Measurements from ENCODE around the gene DUSP6. TPM values are rescaled to one million over a fixed set of nuclear protein-coding genes. Genes with fewer than 3 reads are reported as not detected.

The DUSP6 gene
- total RNA-seq, 2 donors from 2014 or later, result 30.6 to 36.2 TPM

GRCh38 chr12:89335452-89336244 lies 16.7 kb downstream of the DUSP6 start:
- no peak overlapping the region for H3K27ac ChIP-seq
- no peak overlapping the region for H3K4me3 ChIP-seq
- no peaks in the 10 kb centered on the region for H3K9me3 ChIP-seq
- no peak for DNase-seq (ENCODE audit: low spot score)
- H3K4me1 ChIP-seq (replicated peaks), result no peaks in the 10 kb centered on the region
- H3K27me3 ChIP-seq (replicated peaks; ENCODE audit: insufficient read depth), result no peaks in the 10 kb centered on the region
- H3K36me3 ChIP-seq, result no peaks in the 10 kb centered on the region
- 78% methylated on average over 5 of the region's 5 CpGs for WGBS
- TF ChIP-seq POLR2AphosphoS5 (IDR thresholded peaks at IDR 0.05) (no peak), POLR2A (IDR thresholded peaks at IDR 0.05) (no peak), CTCF (IDR thresholded peaks at IDR 0.05) (no peak)
- intact Hi-C loops (cut with DNase I), result no loop called here

GRCh38 chr12:89334548-89335169 lies 17.6 kb downstream of the DUSP6 start:
- intact Hi-C loops (cut with DNase I), result no loop called here
- Histone ChIP-seq H3K27me3 (replicated peaks; ENCODE audit: insufficient read depth) (no peaks in the 10 kb centered on the region), H3K4me3 (no peak overlapping the region), H3K4me1 (replicated peaks) (no peaks in the 10 kb centered on the region), H3K36me3 (no peaks in the 10 kb centered on the region), H3K9me3 (no peaks in the 10 kb centered on the region), H3K27ac (no peak overlapping the region)
- no peak for DNase-seq (ENCODE audit: low spot score)
- WGBS, result 77% methylated on average over 5 of the region's 5 CpGs
- TF ChIP-seq CTCF (IDR thresholded peaks at IDR 0.05), result no peak
- no peak for TF ChIP-seq POLR2AphosphoS5 (IDR thresholded peaks at IDR 0.05)
- no peak for TF ChIP-seq POLR2A (IDR thresholded peaks at IDR 0.05)

- no peaks in the 10 kb centered on the region for H3K9me3 ChIP-seq
- H3K36me3 ChIP-seq, result no peaks in the 10 kb centered on the region
- 74% methylated on average over 4 of the region's 4 CpGs for WGBS
- no peaks in the 10 kb centered on the region for H3K4me1 ChIP-seq (replicated peaks)
- H3K27ac ChIP-seq, result no peak overlapping the region
- TF ChIP-seq CTCF (IDR thresholded peaks at IDR 0.05) (no peak), POLR2A (IDR thresholded peaks at IDR 0.05) (no peak), POLR2AphosphoS5 (IDR thresholded peaks at IDR 0.05) (no peak)
- H3K4me3 ChIP-seq, result no peak overlapping the region
- intact Hi-C loops (cut with DNase I), result no loop called here
- no peaks in the 10 kb centered on the region for H3K27me3 ChIP-seq (replicated peaks; ENCODE audit: insufficient read depth)
- DNase-seq (ENCODE audit: low spot score), result no peak
Measured at GRCh38 chr12:89333564-89334252, 18.6 kb downstream of the DUSP6 start.

GRCh38 chr12:89328151-89329030 lies 23.9 kb downstream of the DUSP6 start:
- H3K36me3 ChIP-seq, result no peaks in the 10 kb centered on the region
- intact Hi-C loops (cut with DNase I), result no loop called here
- WGBS, result 80% methylated on average over 9 of the region's 9 CpGs
- H3K27me3 ChIP-seq (replicated peaks; ENCODE audit: insufficient read depth), result no peaks in the 10 kb centered on the region
- no peak for DNase-seq (ENCODE audit: low spot score)
- H3K9me3 ChIP-seq, result no peaks in the 10 kb centered on the region
- no peak overlapping the region for H3K4me3 ChIP-seq
- TF ChIP-seq CTCF (IDR thresholded peaks at IDR 0.05) (no peak), POLR2A (IDR thresholded peaks at IDR 0.05) (no peak), POLR2AphosphoS5 (IDR thresholded peaks at IDR 0.05) (no peak)
- no peak overlapping the region for H3K27ac ChIP-seq
- no peaks in the 10 kb centered on the region for H3K4me1 ChIP-seq (replicated peaks)
